GM13976 (cell line): ENCODE measurements around the gene PGAM2.
"Not testable (repeated sequence)": the region's sequence is repeated elsewhere in the genome, so short reads cannot be mapped to it uniquely, and the experiment has no call there.

Experiments used
- DNase-seq: peaks from one replicate; pipeline ENCODE4 v3.0.0; 2012; ENCODE audit warnings: low spot score
- CTCF ChIP-seq: IDR thresholded peaks from 2 replicates; pipeline ENCODE4 v1.5.1; 2012; ENCODE audit warnings: borderline replicate concordance, mild to moderate bottlenecking; ENCODE audit not compliant: insufficient read depth; ENCODE audit errors: extremely low read depth, missing control alignments, control extremely low read depth
- in situ Hi-C: fragments of 300-500 bp; cut with MboI; formaldehyde crosslinking; loops from one replicate; pipeline ENCODE4 v1.12.0; 2022; ENCODE audit warnings: low sequenced_read_pairs, mixed read lengths, inconsistent platforms; ENCODE audit not compliant: unreplicated experiment

The PGAM2 gene

GRCh38 chr7:44018857-44019807 lies 46.2 kb downstream of the PGAM2 start:
- DNase-seq: peak; percentile 98
- in situ Hi-C loops: not testable (repeated sequence)
- TF ChIP-seq CTCF: peak; percentile 73

- in situ Hi-C loops, DNase-seq: not testable (repeated sequence)
These were observed 50.3 kb downstream of the PGAM2 start for GRCh38 chr7:44015090-44015489.
